NB4 (cell line): ENCODE data around the gene KLF14.

Experiments used
- DNase-seq: peaks from one replicate; pipeline ENCODE4 v3.0.0; 2010; ENCODE audit warnings: low read depth
- H3K4me3 ChIP-seq: one replicate; pipeline ENCODE4 v1.5.1; 2011; ENCODE audit warnings: mild to moderate bottlenecking, low read depth, low read length, moderate library complexity
- CTCF ChIP-seq: IDR thresholded peaks from one replicate; pipeline ENCODE4 v1.5.1; 2012; ENCODE audit warnings: low read depth, low read length
- MYC ChIP-seq: IDR thresholded peaks from 2 replicates; pipeline ENCODE4 v1.6.1; 2011; ENCODE audit warnings: low read depth, low read length
- POLR2A ChIP-seq: IDR thresholded peaks from 2 replicates; pipeline ENCODE4 v1.6.1; 2011; ENCODE audit warnings: mild to moderate bottlenecking; ENCODE audit not compliant: insufficient read length; ENCODE audit errors: extremely low read depth
- TF ChIP-seq, protein P1 (sequence below): IDR thresholded peaks from 2 replicates; pipeline ENCODE4 v1.6.1; 2011; ENCODE audit warnings: low read depth, low read length

The KLF14 gene

GRCh38 chr7:130740606-130741005 is 6.6 kb upstream of the KLF14 start:
- TF ChIP-seq, protein P1, sequence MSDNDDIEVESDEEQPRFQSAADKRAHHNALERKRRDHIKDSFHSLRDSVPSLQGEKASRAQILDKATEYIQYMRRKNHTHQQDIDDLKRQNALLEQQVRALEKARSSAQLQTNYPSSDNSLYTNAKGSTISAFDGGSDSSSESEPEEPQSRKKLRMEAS, result no peak
- TF ChIP-seq CTCF, result no peak
- no peak for DNase-seq
- no peak overlapping the region for H3K4me3 ChIP-seq

DNA sequence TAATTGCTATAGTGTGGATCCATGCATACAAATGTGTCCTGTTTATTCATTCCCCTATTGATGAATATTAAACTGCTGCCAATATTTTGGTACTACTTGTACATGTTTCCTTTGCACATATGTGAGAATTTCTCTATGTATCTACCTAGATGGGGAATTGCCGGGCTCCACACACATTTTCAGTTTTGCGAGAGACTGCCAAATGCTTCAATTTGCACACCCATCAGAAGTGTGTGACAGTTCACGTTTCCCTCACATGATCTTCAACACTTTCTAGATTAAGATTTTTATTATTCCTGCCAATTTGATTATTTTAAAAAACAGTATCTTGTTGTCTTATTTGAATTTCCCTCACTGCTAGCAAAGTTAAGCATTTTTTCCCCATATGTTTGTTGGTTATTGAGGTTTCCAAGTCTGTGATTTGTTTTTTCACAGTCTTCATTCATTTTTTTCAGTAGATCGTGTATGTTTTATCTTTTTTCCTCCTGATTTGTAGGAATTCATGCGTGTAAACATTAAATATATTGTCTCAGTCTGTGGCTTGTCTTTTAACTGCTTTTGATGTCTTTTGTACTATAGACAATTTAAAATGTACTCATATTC is 2.4 kb upstream of the KLF14 start:
- no peak overlapping the region for H3K4me3 ChIP-seq
- DNase-seq, result no peak
- no peak for TF ChIP-seq CTCF

GRCh38 chr7:130734815-130735716 is 1.1 kb upstream of the KLF14 start:
- DNase-seq, result no peak
- TF ChIP-seq, protein P1, result no peak
- TF ChIP-seq CTCF, result no peak
- TF ChIP-seq MYC, result no peak
- no peak for TF ChIP-seq POLR2A
- peak overlapping the region; percentile 61 for H3K4me3 ChIP-seq

DNA sequence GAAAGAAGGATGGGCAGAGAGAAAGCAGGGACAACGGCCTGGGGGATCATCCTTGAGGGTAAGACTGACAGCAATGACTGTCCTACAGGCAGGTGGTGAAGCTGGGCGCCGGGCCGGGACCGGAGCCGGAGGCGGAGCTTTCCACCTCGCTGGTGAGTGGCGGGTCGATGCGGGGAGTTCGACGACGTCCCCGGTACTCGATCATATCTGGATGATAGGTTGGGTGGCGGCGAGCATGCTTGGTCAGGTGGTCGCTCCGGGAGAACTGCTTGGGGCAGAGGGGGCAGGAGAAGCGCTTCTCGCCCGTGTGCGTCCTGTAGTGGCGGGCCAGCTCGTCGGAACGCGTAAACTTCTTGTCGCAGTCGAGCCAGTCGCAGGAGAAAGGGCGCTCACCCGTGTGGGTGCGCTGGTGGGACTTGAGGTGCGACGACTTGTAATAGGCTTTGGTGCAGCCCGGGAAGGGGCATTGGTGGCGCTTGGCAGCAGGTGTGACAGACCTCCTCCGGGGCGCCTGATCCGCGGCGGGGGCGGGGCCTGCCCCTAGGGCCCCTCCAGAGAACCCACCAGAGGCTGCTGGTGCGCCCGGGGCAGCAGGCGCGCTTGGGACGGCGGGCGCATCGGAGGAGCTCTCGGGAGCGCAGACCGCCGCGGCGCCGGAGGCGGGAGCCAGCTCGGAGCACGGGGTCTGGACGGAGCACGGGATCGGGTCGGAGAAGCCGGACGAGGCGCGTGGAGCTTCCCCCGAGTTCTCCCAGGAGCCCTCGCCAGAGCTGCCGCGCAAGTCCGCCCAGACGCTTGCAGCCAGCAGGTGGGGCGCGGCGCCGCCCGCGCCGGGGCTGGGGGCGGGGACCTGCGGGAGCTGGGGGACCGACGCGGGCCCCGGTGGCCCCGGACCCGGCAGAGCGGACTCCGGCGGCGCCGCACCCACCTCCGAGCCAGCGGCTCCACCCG is 752 bp downstream of the KLF14 start:
- TF ChIP-seq, protein P1, result no peak
- no peak for TF ChIP-seq CTCF
- TF ChIP-seq POLR2A, result no peak
- TF ChIP-seq MYC, result no peak
- peak; percentile 52 for DNase-seq
- H3K4me3 ChIP-seq, result no peak overlapping the region

DNA sequence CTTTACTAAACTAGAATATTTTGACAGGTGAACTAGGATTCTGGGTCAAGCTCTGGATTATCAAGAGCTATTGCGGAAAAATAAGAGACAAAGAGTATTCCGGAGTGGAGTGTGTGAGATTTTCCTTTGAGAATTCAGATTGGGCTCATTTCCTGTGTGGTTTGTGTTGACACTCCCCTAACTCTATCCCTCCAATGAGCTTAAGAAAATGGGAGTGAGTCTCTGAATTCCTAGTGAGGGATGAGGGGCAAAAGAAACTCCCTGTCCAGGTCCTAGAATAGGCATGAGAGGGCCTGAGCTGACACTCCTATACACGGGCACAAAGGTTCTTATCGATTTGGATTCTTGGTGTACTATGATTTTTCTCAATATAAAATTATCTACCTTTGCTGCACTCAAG is 10.2 kb downstream of the KLF14 start:
- TF ChIP-seq MYC, result no peak
- TF ChIP-seq, protein P1, result no peak
- TF ChIP-seq CTCF, result no peak
- TF ChIP-seq POLR2A, result no peak
- DNase-seq, result no peak
- no peak overlapping the region for H3K4me3 ChIP-seq
